KOPT-K1 (cell line): ENCODE measurements around the gene IGLON5.
A peak's percentile ranks its signal among the peaks of the same experiment; 100 is the strongest.

Source experiments
- H3K27ac ChIP-seq: fragments of 200-600 bp; sonication (generic); 2 replicates; pipeline ENCODE4 v1.5.1; 2016; ENCODE audit warnings: antibody characterized with exemption, mild to moderate bottlenecking, low read depth, low read length; ENCODE audit not compliant: poor library complexity, severe bottlenecking
- H3K36me3 ChIP-seq: fragments of 200-600 bp; sonication (generic); 2 replicates; pipeline ENCODE4 v1.5.1; 2017; ENCODE audit warnings: antibody characterized with exemption, mild to moderate bottlenecking, low read length, moderate library complexity; ENCODE audit not compliant: insufficient read depth
- H3K9me3 ChIP-seq: fragments of 200-600 bp; sonication (generic); 2 replicates; pipeline ENCODE4 v1.5.1; 2017; ENCODE audit warnings: antibody characterized with exemption, low read length, mild to moderate bottlenecking; ENCODE audit not compliant: insufficient read depth, poor library complexity, severe bottlenecking

The IGLON5 gene

GRCh38 chr19:51364200-51365106 is 53.0 kb downstream of the IGLON5 start:
- Histone ChIP-seq H3K27ac (no peak overlapping the region), H3K36me3 (no peaks in the 10 kb centered on the region), H3K9me3 (no peaks in the 10 kb centered on the region)

DNA sequence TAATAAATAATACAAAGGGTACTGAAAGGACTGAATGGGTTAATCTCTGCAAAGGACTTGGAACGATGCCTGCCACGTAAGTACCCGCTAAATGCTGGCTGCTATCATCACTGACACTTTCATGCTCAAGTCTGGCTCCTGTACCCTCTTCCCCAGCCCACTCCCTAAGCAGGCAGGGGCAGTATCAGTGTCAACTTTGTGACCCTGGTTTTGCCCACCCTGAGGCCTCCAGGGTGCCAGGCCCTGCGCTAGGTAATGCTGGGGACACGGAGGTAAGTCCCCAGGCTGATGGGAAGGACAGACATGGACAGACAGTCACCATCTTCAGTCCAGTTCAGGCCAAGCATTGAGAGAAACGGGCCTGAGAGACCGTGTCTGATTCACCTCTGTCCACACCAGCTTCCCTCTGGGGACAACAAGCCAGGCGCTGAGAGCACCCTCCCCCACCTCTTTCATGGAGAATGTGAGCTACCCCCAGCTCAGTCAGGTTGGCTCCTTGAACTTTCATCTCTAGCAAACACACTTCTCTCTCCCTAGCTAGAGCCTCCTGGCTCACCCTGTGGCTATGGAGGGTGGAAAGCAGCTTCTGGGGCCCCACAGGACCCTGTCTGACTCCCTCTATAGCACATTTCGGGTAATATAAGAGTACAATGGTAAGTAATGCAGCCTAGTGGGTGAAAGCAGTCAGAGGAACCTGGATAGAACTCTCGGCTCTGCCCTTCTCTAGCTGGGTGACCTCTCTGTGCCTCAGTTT is 53.9 kb downstream of the IGLON5 start:
- Histone ChIP-seq H3K27ac (peak overlapping the region; percentile 82), H3K9me3 (no peaks in the 10 kb centered on the region), H3K36me3 (no peaks in the 10 kb centered on the region)

GRCh38 chr19:51365965-51366388 is 54.5 kb downstream of the IGLON5 start, which contains the start of gene ETFB:
Gene ETFB (minus strand): TSS chr19:51366388. CDS start chr19:51366326, 62 bp downstream.
- no peaks in the 10 kb centered on the region for H3K9me3 ChIP-seq
- H3K36me3 ChIP-seq, result no peaks in the 10 kb centered on the region
- H3K27ac ChIP-seq, result peak within 1 kb of the TSS; percentile 82

DNA sequence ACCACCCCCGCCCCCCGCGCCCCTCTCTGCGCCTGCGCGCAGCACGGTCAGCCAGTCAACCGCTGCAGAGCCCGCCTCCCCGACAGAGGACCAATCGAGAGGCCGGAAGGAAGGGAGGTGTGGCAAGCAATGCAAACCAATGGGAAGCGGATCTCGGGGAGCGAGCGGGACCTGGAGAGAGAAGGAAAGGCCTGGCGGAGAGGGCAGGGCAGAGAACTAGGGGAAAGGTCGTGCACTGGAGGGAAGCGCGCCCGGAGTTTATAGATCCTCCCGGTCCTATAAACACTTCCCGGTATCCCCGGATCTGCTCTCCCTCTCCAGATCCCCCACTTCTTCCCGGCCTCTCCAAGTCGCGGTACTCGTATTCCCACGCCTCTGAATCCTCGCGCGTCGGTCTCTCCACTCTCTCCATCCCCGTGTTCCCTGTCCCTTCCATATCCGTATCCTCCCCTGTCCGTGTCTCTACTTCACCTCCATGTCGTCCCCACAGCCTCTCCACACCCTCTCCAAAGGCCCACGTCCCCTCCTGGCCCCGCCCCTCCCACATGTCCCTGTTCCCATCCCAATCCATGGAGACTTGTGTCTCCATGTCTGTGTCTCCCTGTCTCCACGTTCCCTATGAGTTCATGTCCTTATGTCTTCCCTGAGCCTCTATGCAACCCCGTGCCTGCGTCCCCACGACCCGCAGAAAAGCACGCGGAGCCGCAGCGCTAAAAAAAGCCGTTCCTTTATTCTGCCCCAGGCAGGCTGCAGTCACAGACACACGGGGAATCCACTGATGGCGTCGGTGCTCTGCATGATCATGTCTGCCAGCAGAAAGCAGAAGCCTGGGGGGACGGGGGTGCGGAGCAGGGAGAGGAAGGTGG is 55.2 kb downstream of the IGLON5 start:
- Histone ChIP-seq H3K27ac (peak overlapping the region; percentile 82), H3K9me3 (no peaks in the 10 kb centered on the region), H3K36me3 (no peaks in the 10 kb centered on the region)

- no peaks in the 10 kb centered on the region for H3K36me3 ChIP-seq
- no peaks in the 10 kb centered on the region for H3K9me3 ChIP-seq
- peak overlapping the region; percentile 82 for H3K27ac ChIP-seq
Observed at GRCh38 chr19:51367255-51367564, 55.8 kb downstream of the IGLON5 start.

- Histone ChIP-seq H3K36me3 (no peaks in the 10 kb centered on the region), H3K27ac (peak overlapping the region; percentile 82), H3K9me3 (no peaks in the 10 kb centered on the region)
Observed at GRCh38 chr19:51367565-51368365, 56.3 kb downstream of the IGLON5 start.

DNA sequence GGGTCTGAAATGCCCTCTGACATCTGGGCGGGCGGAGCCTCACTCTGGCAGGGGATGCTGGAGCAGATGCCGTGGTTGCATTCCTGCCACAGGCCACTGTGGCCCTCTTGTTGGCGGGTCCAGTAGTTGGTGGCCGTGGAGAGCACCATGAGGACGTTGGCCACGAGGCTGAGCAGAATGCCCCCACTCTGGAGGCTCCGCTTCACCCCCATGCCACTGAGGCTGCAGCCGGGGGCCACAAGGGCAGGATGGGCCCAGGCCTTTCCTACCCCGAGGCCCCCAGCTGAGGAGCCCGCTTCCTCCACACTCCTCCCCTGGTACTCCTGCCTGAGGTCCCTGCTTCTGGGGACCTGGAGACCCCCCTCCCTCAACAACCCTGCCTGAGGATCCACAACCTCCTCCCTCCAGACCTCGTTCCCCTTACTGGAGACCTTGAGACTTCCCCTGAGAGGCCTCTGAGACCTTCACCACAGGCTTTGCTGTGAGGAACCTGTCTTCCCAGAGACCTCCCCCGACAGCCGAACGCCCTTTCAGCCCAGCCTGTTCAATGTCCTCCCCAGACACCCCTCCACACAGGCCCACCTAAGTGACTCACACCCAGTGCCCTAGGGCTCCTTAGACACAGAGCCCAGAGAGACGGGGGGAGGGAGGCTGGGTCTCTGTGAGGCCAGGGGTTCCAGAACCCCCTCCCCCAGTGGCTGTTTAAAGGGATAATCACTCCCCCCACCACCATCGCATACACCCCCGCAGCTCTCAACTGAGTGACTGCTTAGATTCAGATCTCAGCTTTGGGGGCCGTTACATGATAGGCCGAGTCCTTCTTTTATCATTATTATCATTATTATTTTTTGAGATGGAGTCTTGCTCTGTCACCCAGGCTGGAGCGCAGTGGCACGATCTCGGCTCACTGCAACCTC is 57.2 kb downstream of the IGLON5 start, which contains the start of gene CLDND2:
Gene CLDND2, minus strand, starts transcription at position 638 of the 917 bp plus-strand sequence. Its CDS starts 426 bp downstream, at position 212.
- H3K9me3 ChIP-seq, result no peaks in the 10 kb centered on the region
- H3K36me3 ChIP-seq, result no peaks in the 10 kb centered on the region
- H3K27ac ChIP-seq, result peak within 1 kb of the TSS; percentile 82

DNA sequence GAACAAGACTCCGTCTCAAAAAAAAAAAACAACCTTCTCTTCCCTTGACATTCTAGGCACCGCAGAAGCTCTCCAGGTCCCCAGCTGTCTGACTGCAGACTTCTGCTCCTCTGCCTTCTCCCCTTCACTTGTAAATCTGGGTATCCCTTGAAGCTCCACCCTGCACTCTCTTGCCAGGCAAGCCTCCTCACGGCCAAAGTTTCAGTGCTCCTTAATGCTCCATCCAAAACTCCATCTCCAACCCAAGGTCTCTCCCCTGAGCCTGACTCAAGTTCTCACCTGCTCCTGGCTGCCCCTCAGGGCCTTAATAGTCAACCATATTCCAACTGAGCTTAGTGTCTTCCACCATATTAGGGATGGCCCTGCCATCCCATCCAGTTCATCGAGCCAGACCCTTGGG is 58.8 kb downstream of the IGLON5 start:
- peak overlapping the region; percentile 94 for H3K27ac ChIP-seq
- H3K9me3 ChIP-seq, result no peaks in the 10 kb centered on the region
- no peaks in the 10 kb centered on the region for H3K36me3 ChIP-seq

DNA sequence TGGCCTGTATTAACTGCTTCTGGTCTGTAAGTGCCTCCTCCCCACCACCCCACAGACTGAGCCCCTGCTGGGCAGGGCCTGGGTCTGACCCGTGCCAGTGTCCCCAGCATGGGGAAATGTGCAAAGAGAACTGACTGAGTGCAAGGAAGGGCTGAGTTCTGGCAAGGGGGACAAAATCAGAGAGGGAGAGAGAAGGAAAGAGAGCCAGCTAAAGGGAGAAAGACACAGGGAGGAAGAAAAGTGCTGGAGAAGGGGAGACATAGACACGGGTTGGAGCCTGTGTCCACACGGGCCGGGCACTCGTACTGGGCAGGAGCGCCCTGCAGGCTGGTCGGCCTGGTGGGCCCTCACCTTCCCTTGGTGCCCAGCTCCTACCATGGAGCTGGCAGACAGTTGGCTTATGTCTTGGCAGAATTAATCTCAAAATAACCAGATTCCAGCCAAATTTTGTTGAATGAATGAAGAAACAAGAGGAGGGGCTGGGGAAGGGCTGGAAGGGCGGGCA is 59.8 kb downstream of the IGLON5 start:
- H3K27ac ChIP-seq, result peak overlapping the region; percentile 94
- no peaks in the 10 kb centered on the region for H3K36me3 ChIP-seq
- H3K9me3 ChIP-seq, result no peaks in the 10 kb centered on the region

- Histone ChIP-seq H3K36me3 (no peaks in the 10 kb centered on the region), H3K27ac (peak overlapping the region; percentile 94), H3K9me3 (no peaks in the 10 kb centered on the region)
Observed at GRCh38 chr19:51372021-51372648, 60.7 kb downstream of the IGLON5 start.

DNA sequence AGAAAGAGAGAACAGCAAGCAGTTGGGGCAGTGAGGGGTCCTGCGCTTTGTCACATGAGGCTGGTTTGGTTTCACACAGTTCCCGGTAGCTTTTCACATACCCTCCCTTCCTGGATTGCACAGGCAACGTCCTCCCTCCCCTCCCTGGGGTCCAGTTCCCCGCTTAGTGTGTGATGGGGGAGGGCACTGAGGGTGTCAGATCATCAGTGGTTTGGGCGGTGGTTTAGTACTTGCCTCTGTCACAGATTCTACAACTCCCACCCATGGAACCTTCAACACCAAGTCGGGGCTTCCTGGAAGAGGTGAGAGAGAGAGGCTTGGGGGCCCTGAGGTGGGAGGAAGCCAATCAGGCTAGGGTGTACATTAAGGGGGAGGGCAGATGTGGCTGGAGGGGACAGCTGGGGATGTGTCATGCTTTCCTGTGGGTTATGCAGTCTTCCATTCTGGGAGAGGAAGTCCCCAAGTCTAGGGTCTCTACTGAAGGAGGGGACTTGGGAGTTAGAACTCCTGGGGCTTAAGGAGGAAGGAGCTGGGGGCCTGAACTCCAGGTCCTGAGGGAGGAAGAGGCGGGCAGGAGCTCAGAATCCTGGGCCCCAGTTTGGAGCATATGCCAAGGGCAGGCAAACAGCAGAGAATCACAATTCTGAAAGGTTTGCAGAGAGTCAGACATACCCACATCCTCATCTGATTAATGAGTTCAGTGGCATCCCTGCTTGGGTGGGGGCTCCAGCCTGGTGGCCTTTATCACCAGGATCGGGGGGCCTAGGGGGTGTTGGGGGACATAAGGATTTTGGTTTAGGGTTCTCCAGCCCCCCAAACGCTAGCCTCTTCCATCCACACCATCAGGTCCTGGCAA is 61.4 kb downstream of the IGLON5 start, which contains the start of gene NKG7:
Gene NKG7, minus strand, starts transcription at position 6 of the 856 bp plus-strand sequence. CDS start 119 bp downstream, outside the sequence.
- H3K27ac ChIP-seq, result peak within 1 kb of the TSS; percentile 94
- H3K36me3 ChIP-seq, result no peaks in the 10 kb centered on the region
- no peaks in the 10 kb centered on the region for H3K9me3 ChIP-seq
